CD4-positive, alpha-beta T cell (primary cell): ENCODE results near the gene HOMER1. TPM values are rescaled to one million over a fixed set of nuclear protein-coding genes. Genes with fewer than 3 reads are reported as not detected.

Experiments
- ATAC-seq: fragments of 200-7000 bp; cut with Tn5 transposase; one replicate; pipeline ENCODE4 v1.10.0; 2022; ENCODE audit warnings: mild to moderate bottlenecking; ENCODE audit not compliant: poor library complexity
- CTCF ChIA-PET: fragments of 350-600 bp; sonication (Branson Sonifier 250); formaldehyde crosslinking; loops from one replicate; lab custom pipeline; 2021; ENCODE audit warnings: antibody characterized with exemption, inconsistent platforms; lab: Charles Lee
- POLR2A ChIA-PET: fragments of 350-600 bp; sonication (Branson Sonifier 250); formaldehyde crosslinking; loops from one replicate; lab custom pipeline; 2021; ENCODE audit warnings: antibody characterized with exemption, inconsistent platforms; lab: Charles Lee
- DNase-seq, 14 experiments: peaks; one replicate each; pipeline ENCODE4 v3.0.0-alpha.2; 2013 to 2020; ENCODE audit warnings: mixed read lengths in 2 of 14
- H3K27ac ChIP-seq, 2 donors: one replicate each; pipeline versions ENCODE4 v1.5.1 to v1.7.0; 2013; ENCODE audit warnings: low read length in 2 of 2, low read depth in 1 of 2, mild to moderate bottlenecking in 1 of 2
- H3K27me3 ChIP-seq, 2 experiments: 1 replicate in 1 of 2; 2 replicates in 1 of 2; pipeline versions ENCODE4 v1.6.1 to v1.7.0; 2013; ENCODE audit warnings: low read length in 2 of 2, control low read depth in 1 of 2, mild to moderate bottlenecking in 1 of 2, moderate library complexity in 1 of 2; ENCODE audit not compliant: insufficient read depth in 2 of 2, control insufficient read depth in 1 of 2
- H3K36me3 ChIP-seq: one replicate; pipeline ENCODE4 v1.6.1; 2013; ENCODE audit warnings: low read length, control low read depth; ENCODE audit not compliant: insufficient read depth
- H3K4me1 ChIP-seq: one replicate; pipeline ENCODE4 v1.6.1; 2013; ENCODE audit warnings: low read length, control low read depth; ENCODE audit not compliant: insufficient read depth
- H3K4me3 ChIP-seq: one replicate; pipeline ENCODE4 v1.5.1; 2013; ENCODE audit warnings: mild to moderate bottlenecking, low read length, moderate library complexity
- H3K9me3 ChIP-seq, 2 experiments: 1 replicate in 1 of 2; 2 replicates in 1 of 2; pipeline versions ENCODE4 v1.6.1 to v1.7.0; 2013; ENCODE audit warnings: low read length in 2 of 2, mild to moderate bottlenecking in 2 of 2, control low read depth in 1 of 2, moderate library complexity in 1 of 2; ENCODE audit not compliant: control insufficient read depth in 1 of 2, insufficient read depth in 1 of 2
- H3K27ac Mint-ChIP-seq: one replicate; pipeline ENCODE4 v1.8.0; 2020; ENCODE audit warnings: mixed read lengths
- H3K27me3 Mint-ChIP-seq: one replicate; pipeline ENCODE4 v1.8.0; 2021; ENCODE audit warnings: mixed read lengths
- H3K36me3 Mint-ChIP-seq: one replicate; pipeline ENCODE4 v1.8.0; 2021; ENCODE audit warnings: low read depth, mixed read lengths
- H3K4me1 Mint-ChIP-seq: one replicate; pipeline ENCODE4 v1.8.0; 2021; ENCODE audit warnings: low read depth, mixed read lengths
- H3K4me3 Mint-ChIP-seq: one replicate; pipeline ENCODE4 v1.8.0; 2020; ENCODE audit warnings: mild to moderate bottlenecking, mixed read lengths
- H3K9me3 Mint-ChIP-seq: one replicate; pipeline ENCODE4 v1.8.0; 2020; ENCODE audit warnings: mixed read lengths
- intact Hi-C, 2 experiments: fragments of 100-400 bp; cut with DNase I in 1 of 2; cut with micrococcal nuclease in 1 of 2; formaldehyde crosslinking; loops; one replicate each; pipeline versions ENCODE4 v1.15.1 to v1.9.0; 2023 to 2025; cut with DNase I, micrococcal nuclease
- total RNA-seq, 174 experiments: library from RNA in 2 of 174; stranded (reverse) in 2 of 174; gene quantifications; one replicate each; pipeline ENCODE4 v1.2.3 and lab custom pipeline; 2021 to 2026
- TF ChIP-seq, protein P1 (sequence below): fragments of 200-600 bp; IDR thresholded peaks from one replicate; pipeline ENCODE4 v1.8.0; 2022; ENCODE audit warnings: antibody characterized with exemption, mild to moderate bottlenecking

The HOMER1 gene
- total RNA-seq, 2 experiments from 2014 or later: 2.1 TPM

GRCh38 chr5:79417495-79417894, 96.4 kb downstream of the HOMER1 start:
- TF ChIP-seq, protein P1, sequence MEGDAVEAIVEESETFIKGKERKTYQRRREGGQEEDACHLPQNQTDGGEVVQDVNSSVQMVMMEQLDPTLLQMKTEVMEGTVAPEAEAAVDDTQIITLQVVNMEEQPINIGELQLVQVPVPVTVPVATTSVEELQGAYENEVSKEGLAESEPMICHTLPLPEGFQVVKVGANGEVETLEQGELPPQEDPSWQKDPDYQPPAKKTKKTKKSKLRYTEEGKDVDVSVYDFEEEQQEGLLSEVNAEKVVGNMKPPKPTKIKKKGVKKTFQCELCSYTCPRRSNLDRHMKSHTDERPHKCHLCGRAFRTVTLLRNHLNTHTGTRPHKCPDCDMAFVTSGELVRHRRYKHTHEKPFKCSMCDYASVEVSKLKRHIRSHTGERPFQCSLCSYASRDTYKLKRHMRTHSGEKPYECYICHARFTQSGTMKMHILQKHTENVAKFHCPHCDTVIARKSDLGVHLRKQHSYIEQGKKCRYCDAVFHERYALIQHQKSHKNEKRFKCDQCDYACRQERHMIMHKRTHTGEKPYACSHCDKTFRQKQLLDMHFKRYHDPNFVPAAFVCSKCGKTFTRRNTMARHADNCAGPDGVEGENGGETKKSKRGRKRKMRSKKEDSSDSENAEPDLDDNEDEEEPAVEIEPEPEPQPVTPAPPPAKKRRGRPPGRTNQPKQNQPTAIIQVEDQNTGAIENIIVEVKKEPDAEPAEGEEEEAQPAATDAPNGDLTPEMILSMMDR: no peak
- no peak overlapping the region for H3K27ac Mint-ChIP-seq
- CTCF ChIA-PET: no interaction called here

GRCh38 chr5:79416499-79416898, 97.4 kb downstream of the HOMER1 start:
- POLR2A ChIA-PET: no interaction called here
- TF ChIP-seq, protein P1: no peak
- Mint-ChIP-seq H3K9me3 (no peaks in the 10 kb centered on the region), H3K27ac (no peak overlapping the region), H3K4me1 (no peaks in the 10 kb centered on the region), H3K4me3 (no peak overlapping the region), H3K36me3 (no peaks in the 10 kb centered on the region), H3K27me3 (no peaks in the 10 kb centered on the region)
- ATAC-seq (no peak), DNase-seq (peak in 2 of 14 experiments; percentile 6 to 7)
- Histone ChIP-seq H3K27ac (no peak overlapping the region), H3K4me1 (no peaks in the 10 kb centered on the region), H3K4me3 (no peak overlapping the region), H3K9me3 (no peaks in the 10 kb centered on the region), H3K36me3 (no peaks in the 10 kb centered on the region), H3K27me3 (no peaks in the 10 kb centered on the region)
- CTCF ChIA-PET: no interaction called here
- intact Hi-C loops: no loop called here

More at GRCh38 chr5:79417495-79417894, 96.4 kb downstream of the HOMER1 start:
- Mint-ChIP-seq H3K9me3 (no peaks in the 10 kb centered on the region), H3K27me3 (no peaks in the 10 kb centered on the region), H3K36me3 (no peaks in the 10 kb centered on the region), H3K4me1 (no peaks in the 10 kb centered on the region), H3K4me3 (no peak overlapping the region)
- POLR2A ChIA-PET: no interaction called here
- H3K4me1 ChIP-seq: no peaks in the 10 kb centered on the region
- H3K36me3 ChIP-seq: no peaks in the 10 kb centered on the region
- no peak for ATAC-seq
- no peaks in the 10 kb centered on the region for H3K9me3 ChIP-seq
- no peak overlapping the region for H3K4me3 ChIP-seq
- DNase-seq: no peak
- H3K27me3 ChIP-seq: no peaks in the 10 kb centered on the region
- H3K27ac ChIP-seq: no peak overlapping the region
- intact Hi-C loops: no loop called here

DNA sequence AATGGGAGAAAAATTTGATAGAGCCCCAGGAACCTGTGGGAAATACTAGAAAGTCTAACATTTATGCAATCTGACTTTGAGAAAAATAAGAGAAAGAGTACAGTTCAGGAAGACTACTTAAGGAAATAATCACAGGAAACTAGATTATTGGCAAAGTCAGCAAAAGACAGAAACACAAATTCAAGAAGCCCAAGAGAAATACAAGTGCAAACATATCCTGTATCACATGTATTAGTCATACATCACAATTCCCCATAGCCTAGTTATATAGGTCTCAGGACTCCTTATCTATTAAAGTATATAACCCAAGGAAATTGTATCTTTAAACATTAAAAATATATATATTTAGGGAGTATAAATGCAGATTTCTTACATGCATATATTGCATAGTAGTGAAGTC, 100.8 kb downstream of the HOMER1 start:
- H3K4me3 Mint-ChIP-seq: no peak overlapping the region
- intact Hi-C loops: no loop called here
- ATAC-seq (no peak), DNase-seq (no peak)
- CTCF ChIA-PET: no interaction called here
- H3K4me1 ChIP-seq: no peaks in the 10 kb centered on the region
- no peak overlapping the region for H3K27ac ChIP-seq
- no peak overlapping the region for H3K4me3 ChIP-seq
- H3K9me3 ChIP-seq: peaks cover 5 to 7% of the 10 kb centered on the region in 2 experiments
- H3K27me3 ChIP-seq: no peaks in the 10 kb centered on the region
- no peaks in the 10 kb centered on the region for H3K4me1 Mint-ChIP-seq
- H3K27me3 Mint-ChIP-seq: no peaks in the 10 kb centered on the region
- no peaks in the 10 kb centered on the region for H3K36me3 ChIP-seq
- peaks cover 2% of the 10 kb centered on the region for H3K9me3 Mint-ChIP-seq
- H3K36me3 Mint-ChIP-seq: peaks cover 6% of the 10 kb centered on the region
- POLR2A ChIA-PET: no interaction called here
- H3K27ac Mint-ChIP-seq: no peak overlapping the region
- TF ChIP-seq, protein P1: no peak
